Thymus (tissue), 11 donors: ENCODE results near the gene DES. TPM values are rescaled to one million over a fixed set of nuclear protein-coding genes. Genes with fewer than 3 reads are reported as not detected.
"Not testable (repeated sequence)": the region's sequence is repeated elsewhere in the genome, so short reads cannot be mapped to it uniquely, and the experiment has no call there.

Source experiments
- DNase-seq, 9 donors: peaks; one replicate each; pipeline ENCODE4 v3.0.0-alpha.2; 2013; ENCODE audit warnings: low spot score in 9 of 9, low read depth in 6 of 9, missing footprints in 1 of 9
- H3K27ac ChIP-seq, 2 donors: one replicate each; pipeline ENCODE4 v1.5.1; 2013; ENCODE audit warnings: control low read depth in 1 of 2, low read depth in 1 of 2, low read length in 1 of 2, mild to moderate bottlenecking in 1 of 2, moderate library complexity in 1 of 2
- H3K27me3 ChIP-seq, 2 donors: one replicate each; pipeline ENCODE4 v1.5.1; 2013; ENCODE audit warnings: low read length in 1 of 2; ENCODE audit not compliant: control insufficient read depth in 2 of 2, insufficient read depth in 1 of 2
- H3K36me3 ChIP-seq, 2 donors: one replicate each; pipeline ENCODE4 v1.5.1; 2013; ENCODE audit warnings: low read length in 1 of 2, mild to moderate bottlenecking in 1 of 2, moderate library complexity in 1 of 2; ENCODE audit not compliant: control insufficient read depth in 2 of 2, insufficient read depth in 2 of 2
- H3K4me1 ChIP-seq, 2 donors: one replicate each; pipeline ENCODE4 v1.5.1; 2013; ENCODE audit warnings: low read length in 2 of 2; ENCODE audit not compliant: control insufficient read depth in 2 of 2, insufficient read depth in 2 of 2
- H3K4me3 ChIP-seq, 2 donors: one replicate each; pipeline ENCODE4 v1.5.1; 2013; ENCODE audit warnings: low read length in 2 of 2, control low read depth in 1 of 2, mild to moderate bottlenecking in 1 of 2
- H3K9me3 ChIP-seq, 2 donors: one replicate each; pipeline ENCODE4 v1.5.1; 2013; ENCODE audit warnings: low read length in 1 of 2, mild to moderate bottlenecking in 1 of 2; ENCODE audit not compliant: control insufficient read depth in 2 of 2, insufficient read depth in 1 of 2
- WGBS: extraction: QIAGEN DNeasy Blood & Tissue Kit; methylation state at CpG from one replicate; pipeline ENCODE4 v1.1.7; 2013; 5-methylcytosine and 5-hydroxymethylcytosine counted together
- polyA plus RNA-seq: library from polyadenylated mRNA; stranded (reverse); fragments of 200-250 nt; gene quantifications from one replicate; pipeline ENCODE4 v1.2.3, GENCODE V29; 2013
- total RNA-seq: library from RNA; stranded (reverse); fragments of 120-200 nt; gene quantifications from one replicate; pipeline ENCODE4 v1.2.4, GENCODE V29; 2013
- donor health status: healthy.

DES gene
- total and polyA plus RNA-seq, 2 donors: 3.4 to 21.6 TPM

GRCh38 chr2:219385958-219386520 is 32.1 kb upstream of the DES start:
- Histone ChIP-seq H3K4me1 (peaks cover 11 to 12% of the 10 kb centered on the region in 2 donors), H3K36me3 (peaks cover 31 to 40% of the 10 kb centered on the region in 2 donors), H3K4me3 (no peak overlapping the region), H3K27me3 (no peaks in the 10 kb centered on the region), H3K9me3 (peaks cover 0 to 4% of the 10 kb centered on the region in 2 donors), H3K27ac (no peak overlapping the region)
- 99% methylated on average over 19 of the region's 19 CpGs for WGBS
- DNase-seq: no peak

GRCh38 chr2:219386532-219387280 is 31.5 kb upstream of the DES start:
- Histone ChIP-seq H3K27me3 (no peaks in the 10 kb centered on the region), H3K36me3 (peaks cover 27 to 39% of the 10 kb centered on the region in 2 donors), H3K27ac (peak overlapping the region in 1 of 2 donors; percentile 92), H3K4me1 (peaks cover 11 to 12% of the 10 kb centered on the region in 2 donors), H3K4me3 (peak overlapping the region; percentile 85 to 88), H3K9me3 (peaks cover 0 to 4% of the 10 kb centered on the region in 2 donors)
- peak in 2 of 9 donors; percentile 18 to 23 for DNase-seq
- whole genome bisulfite sequencing: 57% methylated on average over 19 of the region's 19 CpGs

- peak within 1 kb of the TSS; percentile 90 to 92 for H3K27ac ChIP-seq
- DNase-seq: peak in 5 of 9 donors; percentile 60 to 90 (median 80)
- peaks cover 11 to 12% of the 10 kb centered on the region in 2 donors for H3K4me1 ChIP-seq
- H3K27me3 ChIP-seq: no peaks in the 10 kb centered on the region
- H3K9me3 ChIP-seq: peaks cover 0 to 4% of the 10 kb centered on the region in 2 donors
- peaks cover 24 to 33% of the 10 kb centered on the region in 2 donors for H3K36me3 ChIP-seq
- H3K4me3 ChIP-seq: peak within 1 kb of the TSS; percentile 85 to 88
- WGBS: under 1% methylated on average over 76 of the region's 76 CpGs
These were observed 30.7 kb upstream of the DES start, which contains the start of gene DNPEP for GRCh38 chr2:219387306-219388120. TSS of gene DNPEP (minus strand) at chr2:219387912. CDS start at chr2:219387794, 118 bp downstream.

- peaks cover 18 to 30% of the 10 kb centered on the region in 2 donors for H3K36me3 ChIP-seq
- H3K27ac ChIP-seq: peak overlapping the region; percentile 67 to 88
- WGBS: 3% methylated on average over 77 of the region's 78 CpGs
- DNase-seq: peak; percentile 77 to 97 (median 93)
- peaks cover 0 to 7% of the 10 kb centered on the region in 2 donors for H3K9me3 ChIP-seq
- peak overlapping the region; percentile 23 to 85 for H3K4me3 ChIP-seq
- H3K27me3 ChIP-seq: peaks cover 0 to 4% of the 10 kb centered on the region in 2 donors
- peaks cover 11 to 12% of the 10 kb centered on the region in 2 donors for H3K4me1 ChIP-seq
These were observed 29.9 kb upstream of the DES start for GRCh38 chr2:219388121-219388906.

DNA sequence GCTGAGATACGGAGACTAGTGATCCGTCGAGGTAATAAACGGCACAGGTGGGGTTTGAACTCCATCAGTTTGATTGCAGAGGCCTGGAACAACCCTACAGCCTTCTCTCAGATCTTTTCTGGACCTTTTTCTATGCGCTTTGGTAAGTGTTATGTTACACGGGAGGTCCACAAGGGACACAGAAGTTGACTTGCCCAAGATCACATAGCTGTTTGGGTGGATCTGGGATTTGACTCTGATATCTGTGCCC is 29.3 kb upstream of the DES start:
- Histone ChIP-seq H3K4me1 (peaks cover 11 to 12% of the 10 kb centered on the region in 2 donors), H3K9me3 (peaks cover 0 to 7% of the 10 kb centered on the region in 2 donors), H3K36me3 (peaks cover 16 to 25% of the 10 kb centered on the region in 2 donors), H3K27ac (peak overlapping the region in 1 of 2 donors; percentile 67), H3K27me3 (peaks cover 0 to 5% of the 10 kb centered on the region in 2 donors), H3K4me3 (peak overlapping the region; percentile 23 to 85)
- DNase-seq: peak in 1 of 9 donors; percentile 12
- WGBS: 71% methylated on average over 6 of the region's 6 CpGs

GRCh38 chr2:219392754-219393153 is 25.4 kb upstream of the DES start:
- no peak for DNase-seq
- Histone ChIP-seq H3K4me1 (peaks cover 3 to 7% of the 10 kb centered on the region in 2 donors), H3K27me3 (peaks cover 0 to 5% of the 10 kb centered on the region in 2 donors), H3K4me3 (no peak overlapping the region), H3K27ac (no peak overlapping the region), H3K9me3 (peaks cover 0 to 7% of the 10 kb centered on the region in 2 donors), H3K36me3 (no peaks in the 10 kb centered on the region)
- WGBS: 95% methylated on average over 9 of the region's 9 CpGs

GRCh38 chr2:219395056-219395455 is 23.1 kb upstream of the DES start:
- not testable (repeated sequence) for DNase-seq, H3K36me3 ChIP-seq, H3K27ac ChIP-seq, H3K27me3 ChIP-seq, H3K4me3 ChIP-seq, H3K9me3 ChIP-seq, H3K4me1 ChIP-seq
- WGBS: 97% methylated on average over 9 of the region's 9 CpGs

- Histone ChIP-seq H3K9me3 (peaks cover 0 to 4% of the 10 kb centered on the region in 2 donors), H3K27ac (no peak overlapping the region), H3K36me3 (no peaks in the 10 kb centered on the region), H3K27me3 (peaks cover 0 to 5% of the 10 kb centered on the region in 2 donors), H3K4me1 (peaks cover 0 to 6% of the 10 kb centered on the region in 2 donors), H3K4me3 (no peak overlapping the region)
- whole genome bisulfite sequencing: 97% methylated on average over 3 of the region's 3 CpGs
- no peak for DNase-seq
These were observed 22.6 kb upstream of the DES start for GRCh38 chr2:219395609-219396008.
